Osteoblast (primary cell): ENCODE measurements around the gene ORC3. TPM values are rescaled to one million over a fixed set of nuclear protein-coding genes. Genes with fewer than 3 reads are reported as not detected.

Source experiments
- DNase-seq: peaks from one replicate; pipeline ENCODE4 v3.0.0; 2011; ENCODE audit warnings: low spot score, mixed read lengths; ENCODE audit not compliant: insufficient read length; ENCODE audit errors: missing footprints
- H2AFZ ChIP-seq: 2 replicates; pipeline ENCODE4 v1.6.0; 2011; ENCODE audit warnings: mild to moderate bottlenecking, low read length
- H3K27ac ChIP-seq: 2 replicates; pipeline ENCODE4 v1.5.1; 2011; ENCODE audit warnings: mild to moderate bottlenecking, low read depth, low read length, moderate library complexity
- H3K27me3 ChIP-seq: 2 replicates; pipeline ENCODE4 v1.6.0; 2012; ENCODE audit warnings: mild to moderate bottlenecking, control low read depth, inconsistent platforms, low read length, moderate library complexity; ENCODE audit not compliant: insufficient read depth
- H3K36me3 ChIP-seq: 2 replicates; pipeline ENCODE4 v1.5.1; 2011; ENCODE audit warnings: mild to moderate bottlenecking, low read length, control low read depth, moderate library complexity; ENCODE audit not compliant: insufficient read depth
- H3K4me1 ChIP-seq: 2 replicates; pipeline ENCODE4 v1.5.1; 2011; ENCODE audit warnings: mild to moderate bottlenecking, low read length, control low read depth, moderate library complexity; ENCODE audit not compliant: insufficient read depth
- H3K4me2 ChIP-seq: 2 replicates; pipeline ENCODE4 v1.6.0; 2011; ENCODE audit warnings: mild to moderate bottlenecking, low read length; ENCODE audit not compliant: insufficient read depth
- H3K4me3 ChIP-seq: fragments of 200-600 bp; sonication (generic); 3 replicates; pipeline ENCODE4 v1.5.1; 2012; ENCODE audit warnings: mild to moderate bottlenecking, low read length, inconsistent platforms; ENCODE audit not compliant: insufficient read depth
- H3K79me2 ChIP-seq: 2 replicates; pipeline ENCODE4 v1.6.0; 2012; ENCODE audit warnings: mild to moderate bottlenecking, low read length, control low read depth, inconsistent platforms; ENCODE audit not compliant: insufficient read depth
- H3K9me3 ChIP-seq: 2 replicates; pipeline ENCODE4 v1.5.1; 2011; ENCODE audit warnings: low read depth, low read length, control low read depth
- H4K20me1 ChIP-seq: 2 replicates; pipeline ENCODE4 v1.6.0; 2012; ENCODE audit warnings: mild to moderate bottlenecking, low read length, control low read depth; ENCODE audit not compliant: insufficient read depth
- total RNA-seq: library from RNA; depleted of rRNA; stranded (reverse); fragments of >200 nt; gene quantifications from 2 replicates; pipeline ENCODE4 v1.2.3, GENCODE V29; 2012
- TF ChIP-seq, protein P1 (sequence below): IDR thresholded peaks from 2 replicates; pipeline ENCODE4 v1.5.1; 2011; ENCODE audit warnings: mild to moderate bottlenecking, low read depth, low read length, moderate library complexity; ENCODE audit errors: extremely low read depth

The ORC3 gene
- total RNA-seq, 1 donor: 26.1 TPM

- Histone ChIP-seq H3K4me3 (no peak overlapping the region), H3K36me3 (peaks cover 56% of the 10 kb centered on the region), H2AFZ (no peak overlapping the region)
These were observed 46.0 kb upstream of the ORC3 start for GRCh38 chr6:87543696-87544473.

GRCh38 chr6:87544474-87544735 lies 45.5 kb upstream of the ORC3 start:
- Histone ChIP-seq H3K4me3 (no peak overlapping the region), H3K4me2 (no peak overlapping the region), H3K79me2 (no peaks in the 10 kb centered on the region), H4K20me1 (no peaks in the 10 kb centered on the region), H3K36me3 (peaks cover 54% of the 10 kb centered on the region), H3K27me3 (no peaks in the 10 kb centered on the region), H3K4me1 (no peaks in the 10 kb centered on the region), H3K27ac (no peak overlapping the region), H3K9me3 (no peaks in the 10 kb centered on the region), H2AFZ (no peak overlapping the region)
- DNase-seq: no peak
- TF ChIP-seq, protein P1, sequence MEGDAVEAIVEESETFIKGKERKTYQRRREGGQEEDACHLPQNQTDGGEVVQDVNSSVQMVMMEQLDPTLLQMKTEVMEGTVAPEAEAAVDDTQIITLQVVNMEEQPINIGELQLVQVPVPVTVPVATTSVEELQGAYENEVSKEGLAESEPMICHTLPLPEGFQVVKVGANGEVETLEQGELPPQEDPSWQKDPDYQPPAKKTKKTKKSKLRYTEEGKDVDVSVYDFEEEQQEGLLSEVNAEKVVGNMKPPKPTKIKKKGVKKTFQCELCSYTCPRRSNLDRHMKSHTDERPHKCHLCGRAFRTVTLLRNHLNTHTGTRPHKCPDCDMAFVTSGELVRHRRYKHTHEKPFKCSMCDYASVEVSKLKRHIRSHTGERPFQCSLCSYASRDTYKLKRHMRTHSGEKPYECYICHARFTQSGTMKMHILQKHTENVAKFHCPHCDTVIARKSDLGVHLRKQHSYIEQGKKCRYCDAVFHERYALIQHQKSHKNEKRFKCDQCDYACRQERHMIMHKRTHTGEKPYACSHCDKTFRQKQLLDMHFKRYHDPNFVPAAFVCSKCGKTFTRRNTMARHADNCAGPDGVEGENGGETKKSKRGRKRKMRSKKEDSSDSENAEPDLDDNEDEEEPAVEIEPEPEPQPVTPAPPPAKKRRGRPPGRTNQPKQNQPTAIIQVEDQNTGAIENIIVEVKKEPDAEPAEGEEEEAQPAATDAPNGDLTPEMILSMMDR: no peak

More at GRCh38 chr6:87543696-87544473, 46.0 kb upstream of the ORC3 start:
- TF ChIP-seq, protein P1: no peak
- Histone ChIP-seq H3K27me3 (no peaks in the 10 kb centered on the region), H3K9me3 (no peaks in the 10 kb centered on the region), H4K20me1 (no peaks in the 10 kb centered on the region), H3K79me2 (no peaks in the 10 kb centered on the region), H3K4me1 (no peaks in the 10 kb centered on the region), H3K27ac (no peak overlapping the region), H3K4me2 (no peak overlapping the region)
- no peak for DNase-seq

- Histone ChIP-seq H3K4me3 (no peak overlapping the region), H3K36me3 (peaks cover 37% of the 10 kb centered on the region), H3K4me2 (no peak overlapping the region), H3K79me2 (peaks cover 15% of the 10 kb centered on the region), H3K4me1 (no peaks in the 10 kb centered on the region), H4K20me1 (peaks cover 4% of the 10 kb centered on the region), H3K27me3 (no peaks in the 10 kb centered on the region), H3K9me3 (no peaks in the 10 kb centered on the region), H2AFZ (no peak overlapping the region), H3K27ac (no peak overlapping the region)
- DNase-seq: no peak
- TF ChIP-seq, protein P1: no peak
These were observed 38.1 kb upstream of the ORC3 start for GRCh38 chr6:87551799-87552198.

DNA sequence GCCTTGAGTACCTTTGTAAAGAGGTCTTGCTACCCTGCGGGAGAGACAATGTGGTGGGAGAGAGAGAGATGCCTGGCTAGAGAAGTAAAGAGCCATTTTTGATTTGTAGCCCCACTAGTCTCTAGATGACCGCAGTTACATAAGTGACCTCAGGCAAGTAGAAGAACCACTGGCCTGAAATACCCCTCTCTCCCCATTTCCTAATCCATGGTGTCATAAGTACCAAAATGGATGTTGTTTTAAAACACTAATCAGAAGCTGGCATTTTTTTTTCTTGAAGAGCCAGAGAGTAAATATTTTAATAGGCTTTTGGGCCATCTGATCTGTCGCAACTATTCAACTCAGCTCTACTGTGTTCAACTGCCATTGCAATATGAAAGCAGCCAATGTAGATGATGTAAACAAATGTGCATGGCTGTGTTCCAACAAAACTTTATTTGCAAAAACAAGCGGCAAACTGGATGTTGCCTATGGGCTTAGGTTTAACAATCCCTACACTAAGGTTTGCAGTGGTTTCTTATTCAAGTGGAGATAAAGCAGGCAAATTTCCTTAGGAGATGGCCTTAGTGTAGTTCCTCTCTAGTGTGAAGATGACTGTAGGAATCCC lies 36.7 kb upstream of the ORC3 start:
- Histone ChIP-seq H3K4me1 (no peaks in the 10 kb centered on the region), H3K4me2 (no peak overlapping the region), H3K4me3 (no peak overlapping the region), H3K36me3 (peaks cover 32% of the 10 kb centered on the region), H3K79me2 (peaks cover 21% of the 10 kb centered on the region), H3K27ac (no peak overlapping the region), H3K9me3 (no peaks in the 10 kb centered on the region), H4K20me1 (peaks cover 7% of the 10 kb centered on the region), H3K27me3 (no peaks in the 10 kb centered on the region), H2AFZ (no peak overlapping the region)
- TF ChIP-seq, protein P1: no peak
- no peak for DNase-seq
